Caco-2 (cell line): ENCODE results near the gene TXNRD1. TPM values are rescaled to one million over a fixed set of nuclear protein-coding genes. Genes with fewer than 3 reads are reported as not detected.

ENCODE experiments used
- BruUV-seq: library from RNA; stranded (reverse); fragments of 400-500 nt; replicated peaks from 2 replicates; lab custom pipeline; 2021; lab: Mats Ljungman, UMichigan
- CTCF ChIA-PET: fragments of 300-600 bp; sonication (Branson Sonifier 250); formaldehyde crosslinking; loops from one replicate; lab custom pipeline; 2022; ENCODE audit warnings: antibody characterized with exemption; lab: Charles Lee
- POLR2A ChIA-PET: fragments of 300-600 bp; sonication (Branson Sonifier 250); formaldehyde crosslinking; loops from one replicate; lab custom pipeline; 2022; ENCODE audit warnings: antibody characterized with exemption; lab: Charles Lee
- DNase-seq, 2 experiments: peaks; one replicate each; pipeline versions ENCODE4 v3.0.0 to v3.0.0-alpha.2; 2020 to 2022
- H3K27me3 ChIP-seq: replicated peaks from 2 replicates; pipeline ENCODE4 v1.6.0; 2011; ENCODE audit warnings: low read length; ENCODE audit not compliant: control insufficient read depth, insufficient read depth
- H3K36me3 ChIP-seq: 2 replicates; pipeline ENCODE4 v1.5.1; 2011; ENCODE audit warnings: low read length; ENCODE audit not compliant: control insufficient read depth, insufficient read depth
- H3K4me1 ChIP-seq: fragments of 250-450 bp; sonication (Bioruptor Pico); 2 replicates; pipeline ENCODE4 v1.5.1; 2020; ENCODE audit warnings: mild to moderate bottlenecking
- H3K4me3 ChIP-seq: 2 replicates; pipeline ENCODE4 v1.5.1; 2011; ENCODE audit warnings: low read depth, mild to moderate bottlenecking, control low read depth, low read length
- H3K9me3 ChIP-seq: fragments of 250-450 bp; sonication (Bioruptor Pico); 2 replicates; pipeline ENCODE4 v1.5.1; 2020; ENCODE audit warnings: mild to moderate bottlenecking, moderate library complexity
- H3K27ac Mint-ChIP-seq: one replicate; pipeline ENCODE4 v1.8.0; 2022; ENCODE audit warnings: mixed read lengths; ENCODE audit not compliant: unreplicated experiment
- H3K27me3 Mint-ChIP-seq: one replicate; pipeline ENCODE4 v1.8.0; 2022; ENCODE audit warnings: mixed read lengths; ENCODE audit not compliant: insufficient read depth, unreplicated experiment
- H3K36me3 Mint-ChIP-seq: one replicate; pipeline ENCODE4 v1.8.0; 2022; ENCODE audit warnings: mild to moderate bottlenecking, mixed read lengths; ENCODE audit not compliant: insufficient read depth, unreplicated experiment
- H3K4me1 Mint-ChIP-seq: one replicate; pipeline ENCODE4 v1.8.0; 2022; ENCODE audit warnings: low read depth, mixed read lengths; ENCODE audit not compliant: unreplicated experiment
- H3K4me3 Mint-ChIP-seq: one replicate; pipeline ENCODE4 v1.8.0; 2022; ENCODE audit warnings: mild to moderate bottlenecking, moderate library complexity, mixed read lengths; ENCODE audit not compliant: unreplicated experiment
- H3K9me3 Mint-ChIP-seq: one replicate; pipeline ENCODE4 v1.8.0; 2022; ENCODE audit warnings: mixed read lengths; ENCODE audit not compliant: unreplicated experiment
- intact Hi-C: fragments of 100-400 bp; cut with micrococcal nuclease; formaldehyde crosslinking; loops from one replicate; pipeline ENCODE4 v1.10.0; 2022; ENCODE audit not compliant: unreplicated experiment
- total RNA-seq: library from RNA; stranded (reverse); gene quantifications from 2 replicates; pipeline ENCODE4 v1.2.3, GENCODE V29; 2022
- TF ChIP-seq, protein P1 (sequence below), 2 experiments: fragments of 200-600 bp in 1 of 2; IDR thresholded peaks; 1 replicate in 1 of 2; 2 replicates in 1 of 2; pipeline versions ENCODE4 v1.5.1 to v1.8.0; 2011 to 2022; ENCODE audit warnings: antibody characterized with exemption in 1 of 2, control low read depth in 1 of 2, inconsistent platforms in 1 of 2, low read depth in 1 of 2, low read length in 1 of 2, mild to moderate bottlenecking in 1 of 2, moderate library complexity in 1 of 2; ENCODE audit not compliant: insufficient read depth in 1 of 2, severe bottlenecking in 1 of 2, unreplicated experiment in 1 of 2

Gene TXNRD1
- total RNA-seq, 1 experiment from 2014 or later = 115 TPM

DNA sequence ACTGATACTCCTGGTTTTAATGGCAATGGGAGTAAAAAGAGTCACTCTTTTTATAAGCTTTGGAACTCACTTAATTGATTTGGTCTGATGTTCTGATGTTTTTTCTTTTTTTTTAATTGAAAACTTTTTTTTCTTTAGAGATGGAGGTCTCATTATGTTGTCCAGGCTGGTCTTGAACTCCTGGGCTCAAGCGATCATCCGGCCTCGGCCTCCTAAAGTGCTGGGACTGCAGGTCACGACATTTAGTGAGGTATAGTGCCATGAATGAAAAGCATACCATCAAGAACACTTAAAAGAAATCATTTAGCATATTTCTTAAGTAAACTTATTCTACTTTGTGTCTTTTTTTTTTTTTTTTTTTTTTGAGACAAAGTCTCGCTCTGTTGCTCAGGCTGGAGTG lies 75.3 kb downstream of the TXNRD1 start:
- Histone ChIP-seq H3K9me3 (no peaks in the 10 kb centered on the region), H3K4me1 (peaks cover 18% of the 10 kb centered on the region), H3K36me3 (no peaks in the 10 kb centered on the region; the same call in 1 of the 2 replicates), H3K4me3 (no peak overlapping the region), H3K27me3 (no peaks in the 10 kb centered on the region)
- Mint-ChIP-seq H3K9me3 (no peaks in the 10 kb centered on the region), H3K4me3 (no peak overlapping the region), H3K27me3 (no peaks in the 10 kb centered on the region), H3K36me3 (peaks cover 62% of the 10 kb centered on the region), H3K27ac (no peak overlapping the region), H3K4me1 (peaks cover 24% of the 10 kb centered on the region)
- intact Hi-C loops = no loop called here
- ChIA-PET POLR2A (no interaction called here), CTCF (no interaction called here)
- no peak for DNase-seq
- TF ChIP-seq, protein P1, sequence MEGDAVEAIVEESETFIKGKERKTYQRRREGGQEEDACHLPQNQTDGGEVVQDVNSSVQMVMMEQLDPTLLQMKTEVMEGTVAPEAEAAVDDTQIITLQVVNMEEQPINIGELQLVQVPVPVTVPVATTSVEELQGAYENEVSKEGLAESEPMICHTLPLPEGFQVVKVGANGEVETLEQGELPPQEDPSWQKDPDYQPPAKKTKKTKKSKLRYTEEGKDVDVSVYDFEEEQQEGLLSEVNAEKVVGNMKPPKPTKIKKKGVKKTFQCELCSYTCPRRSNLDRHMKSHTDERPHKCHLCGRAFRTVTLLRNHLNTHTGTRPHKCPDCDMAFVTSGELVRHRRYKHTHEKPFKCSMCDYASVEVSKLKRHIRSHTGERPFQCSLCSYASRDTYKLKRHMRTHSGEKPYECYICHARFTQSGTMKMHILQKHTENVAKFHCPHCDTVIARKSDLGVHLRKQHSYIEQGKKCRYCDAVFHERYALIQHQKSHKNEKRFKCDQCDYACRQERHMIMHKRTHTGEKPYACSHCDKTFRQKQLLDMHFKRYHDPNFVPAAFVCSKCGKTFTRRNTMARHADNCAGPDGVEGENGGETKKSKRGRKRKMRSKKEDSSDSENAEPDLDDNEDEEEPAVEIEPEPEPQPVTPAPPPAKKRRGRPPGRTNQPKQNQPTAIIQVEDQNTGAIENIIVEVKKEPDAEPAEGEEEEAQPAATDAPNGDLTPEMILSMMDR (IDR thresholded peaks at IDR 0.05; ENCODE audit: insufficient read depth in 1 of 2, low read depth in 1 of 2, low read length in 1 of 2, severe bottlenecking in 1 of 2, unreplicated experiment in 1 of 2) = no peak
- BruUV-seq = no TSS peak

DNA sequence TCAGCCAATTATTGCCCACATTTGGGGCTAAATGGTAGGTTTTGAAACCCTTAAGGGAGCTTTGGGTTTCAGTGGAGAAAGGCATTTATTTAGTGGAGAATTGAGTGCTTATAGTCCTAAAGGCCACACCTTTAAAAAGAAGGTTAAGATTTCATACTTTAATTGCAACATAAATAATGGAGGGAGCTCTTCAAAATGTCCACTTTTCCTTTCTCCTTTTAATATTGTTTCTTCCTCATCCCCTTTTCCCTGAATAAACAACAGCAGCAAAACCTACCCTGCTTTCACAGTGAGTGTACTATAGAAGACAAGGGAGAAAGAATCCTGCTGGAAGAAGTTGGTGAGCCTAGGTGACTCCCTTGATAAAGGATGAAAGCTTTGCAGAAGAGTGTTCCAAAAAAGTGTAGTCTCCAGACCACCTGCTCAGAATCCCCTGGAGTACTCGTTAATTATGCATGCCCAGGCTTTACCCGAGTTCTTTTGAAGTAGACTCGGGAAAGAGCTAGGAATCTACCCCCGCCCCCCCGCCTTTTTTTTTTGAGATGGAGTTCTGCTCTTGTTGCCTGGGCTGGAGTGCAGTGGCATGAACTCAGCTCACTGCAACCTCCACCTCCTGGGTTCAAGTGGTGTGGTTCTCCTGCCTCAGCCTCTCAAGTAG lies 76.4 kb downstream of the TXNRD1 start:
- no peak overlapping the region for H3K27ac Mint-ChIP-seq

More for the DNA sequence above, 76.4 kb downstream of the TXNRD1 start:
- H3K4me1 ChIP-seq = peaks cover 21% of the 10 kb centered on the region; the same call in 1 of the 2 replicates
- H3K36me3 ChIP-seq = no peaks in the 10 kb centered on the region; the same call in 1 of the 2 replicates
- H3K9me3 ChIP-seq = no peaks in the 10 kb centered on the region
- H3K36me3 Mint-ChIP-seq = peaks cover 62% of the 10 kb centered on the region
- ChIA-PET POLR2A (interaction anchor here (0.8 kb wide), 1 partner anchor 65 kb away, joined by 3 read pairs; no protein-coding TSS in a partner anchor), CTCF (interaction anchor here (0.6 kb wide), 1 partner anchor 153 kb away, joined by 5 read pairs; no protein-coding TSS in a partner anchor)
- DNase-seq = no peak
- TF ChIP-seq, protein P1 (IDR thresholded peaks at IDR 0.05; ENCODE audit: insufficient read depth in 1 of 2, low read depth in 1 of 2, low read length in 1 of 2, severe bottlenecking in 1 of 2, unreplicated experiment in 1 of 2) = no peak
- no peaks in the 10 kb centered on the region for H3K27me3 Mint-ChIP-seq
- no peak overlapping the region for H3K4me3 ChIP-seq
- intact Hi-C loops = no loop called here
- H3K27me3 ChIP-seq = no peaks in the 10 kb centered on the region
- H3K4me3 Mint-ChIP-seq = no peak overlapping the region
- peaks cover 18% of the 10 kb centered on the region for H3K4me1 Mint-ChIP-seq
- H3K9me3 Mint-ChIP-seq = no peaks in the 10 kb centered on the region
- no TSS peak for BruUV-seq
